NCI-H1930 (cell line): ENCODE results near the gene SGMS1.

ENCODE experiments used
- DNase-seq, 2 experiments: peaks; one replicate each; lab custom pipeline; 2025; lab: John Stamatoyannopoulos, UW

SGMS1 gene

GRCh38 chr10:50610368-50610767, 13.4 kb downstream of the SGMS1 start:
- DNase-seq = no peak

GRCh38 chr10:50607356-50607925, 16.3 kb downstream of the SGMS1 start:
- no peak for DNase-seq

GRCh38 chr10:50605951-50606270, 17.8 kb downstream of the SGMS1 start:
- DNase-seq = no peak

- no peak for DNase-seq
Measured at GRCh38 chr10:50605269-50605950, 18.3 kb downstream of the SGMS1 start.

- no peak for DNase-seq
Measured at GRCh38 chr10:50604809-50605208, 18.9 kb downstream of the SGMS1 start.

- no peak for DNase-seq
Measured at GRCh38 chr10:50604049-50604640, 19.6 kb downstream of the SGMS1 start.

- DNase-seq = no peak
Measured at GRCh38 chr10:50603151-50603850, 20.5 kb downstream of the SGMS1 start.

- no peak for DNase-seq
Measured at GRCh38 chr10:50601974-50602373, 21.8 kb downstream of the SGMS1 start.

GRCh38 chr10:50600831-50601477, 22.8 kb downstream of the SGMS1 start:
- DNase-seq = no peak

GRCh38 chr10:50600286-50600685, 23.5 kb downstream of the SGMS1 start:
- DNase-seq = no peak

- no peak for DNase-seq
Measured at GRCh38 chr10:50596897-50597296, 26.9 kb downstream of the SGMS1 start.

GRCh38 chr10:50596456-50596855, 27.3 kb downstream of the SGMS1 start:
- DNase-seq = no peak

GRCh38 chr10:50595785-50596184, 28.0 kb downstream of the SGMS1 start:
- DNase-seq = no peak

- no peak for DNase-seq
Measured at GRCh38 chr10:50593523-50594376, 30.0 kb downstream of the SGMS1 start.

- no peak for DNase-seq
Measured at GRCh38 chr10:50592961-50593418, 30.8 kb downstream of the SGMS1 start.

GRCh38 chr10:50590935-50591334, 32.8 kb downstream of the SGMS1 start:
- DNase-seq = no peak

- no peak for DNase-seq
Measured at GRCh38 chr10:50586740-50587088, 37.0 kb downstream of the SGMS1 start.

GRCh38 chr10:50585921-50586739, 37.6 kb downstream of the SGMS1 start:
- DNase-seq = no peak

GRCh38 chr10:50582766-50583762, 40.7 kb downstream of the SGMS1 start:
- no peak for DNase-seq

GRCh38 chr10:50582046-50582445, 41.7 kb downstream of the SGMS1 start:
- no peak for DNase-seq
